Activated CD8-positive, alpha-beta T cell treated with anti-CD3 and anti-CD28 coated beads for 36 hours (primary cell): ENCODE data around the gene OR3A1. TPM values are rescaled to one million over a fixed set of nuclear protein-coding genes. Genes with fewer than 3 reads are reported as not detected.
"Not testable (repeated sequence)": the region's sequence is repeated elsewhere in the genome, so short reads cannot be mapped to it uniquely, and the experiment has no call there.

Experiments used
- ATAC-seq: fragments of 200-7000 bp; cut with Tn5 transposase; one replicate; pipeline ENCODE4 v1.10.0; 2021; ENCODE audit warnings: mild to moderate bottlenecking, moderate library complexity
- CTCF ChIA-PET: fragments of 350-600 bp; sonication (Branson Sonifier 250); formaldehyde crosslinking; loops from one replicate; lab custom pipeline; 2021; ENCODE audit warnings: antibody characterized with exemption; lab: Charles Lee
- POLR2A ChIA-PET: fragments of 350-600 bp; sonication (Branson Sonifier 250); formaldehyde crosslinking; loops from one replicate; lab custom pipeline; 2021; ENCODE audit warnings: antibody characterized with exemption; lab: Charles Lee
- DNase-seq: peaks from one replicate; pipeline ENCODE4 v3.0.0-alpha.2; 2020
- H3K27ac Mint-ChIP-seq: one replicate; pipeline ENCODE4 v1.8.0; 2021; ENCODE audit warnings: mild to moderate bottlenecking, mixed read lengths
- H3K27me3 Mint-ChIP-seq: one replicate; pipeline ENCODE4 v1.8.0; 2021; ENCODE audit warnings: mixed read lengths
- H3K36me3 Mint-ChIP-seq: one replicate; pipeline ENCODE4 v1.8.0; 2021; ENCODE audit warnings: low read depth, mixed read lengths
- H3K4me1 Mint-ChIP-seq: one replicate; pipeline ENCODE4 v1.8.0; 2021; ENCODE audit warnings: low read depth, mixed read lengths
- H3K4me3 Mint-ChIP-seq: one replicate; pipeline ENCODE4 v1.8.0; 2021; ENCODE audit warnings: mild to moderate bottlenecking, moderate library complexity, mixed read lengths
- H3K9me3 Mint-ChIP-seq: one replicate; pipeline ENCODE4 v1.8.0; 2021; ENCODE audit warnings: mixed read lengths
- CTCF ChIP-seq: fragments of 200-600 bp; IDR thresholded peaks from one replicate; pipeline ENCODE4 v1.8.0; 2022; ENCODE audit warnings: antibody characterized with exemption, mild to moderate bottlenecking
- intact Hi-C: fragments of 100-400 bp; cut with micrococcal nuclease; formaldehyde crosslinking; loops from one replicate; pipeline ENCODE4 v1.10.0; 2022
- total RNA-seq, 2 experiments: library from RNA; stranded (reverse); gene quantifications; one replicate each; pipeline ENCODE4 v1.2.3, GENCODE V29; 2021

Gene OR3A1
- total RNA-seq, 2 experiments from 2014 or later, result 0.29 TPM; not detected in 1

DNA sequence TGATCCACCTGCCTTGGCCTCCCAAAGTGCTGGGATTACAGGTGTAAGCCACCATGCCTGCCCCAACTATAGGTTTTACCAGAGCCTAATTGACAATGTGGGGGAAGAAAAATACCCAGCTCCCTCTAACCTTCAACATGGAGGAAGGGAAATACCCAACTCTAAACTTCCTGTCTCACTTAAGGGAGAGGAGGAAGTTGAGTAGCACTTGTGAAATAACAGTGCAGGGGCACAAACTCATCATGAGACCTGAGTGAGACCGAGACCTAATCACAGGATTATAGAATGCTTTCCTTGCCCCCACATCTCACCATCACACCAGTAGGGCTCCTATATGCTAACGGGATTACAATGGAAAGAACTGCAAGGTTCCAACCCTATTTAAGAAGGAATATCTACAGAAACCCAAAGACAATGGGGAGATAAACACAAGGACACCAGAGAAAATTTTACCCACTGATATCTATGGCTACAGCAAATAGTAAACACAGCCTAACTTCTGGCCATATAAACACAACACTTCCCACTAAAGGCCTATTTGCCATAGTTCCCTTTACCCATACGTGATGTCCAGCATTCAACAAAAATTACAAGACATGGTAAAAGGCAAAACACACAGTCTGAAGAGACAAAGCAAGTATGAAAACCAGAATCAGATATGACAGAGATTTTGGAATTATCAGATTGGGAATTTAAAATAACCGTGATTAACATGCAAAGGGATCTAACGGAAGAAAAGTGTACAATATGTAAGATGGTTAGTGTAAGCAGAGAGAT lies 26.9 kb downstream of the OR3A1 start:
- ChIA-PET POLR2A (no interaction called here), CTCF (no interaction called here)
- H3K36me3 Mint-ChIP-seq, result peaks cover 3% of the 10 kb centered on the region
- no peak overlapping the region for H3K4me3 Mint-ChIP-seq
- peaks cover 11% of the 10 kb centered on the region for H3K9me3 Mint-ChIP-seq
- H3K27me3 Mint-ChIP-seq, result peaks cover 3% of the 10 kb centered on the region
- intact Hi-C loops, result no loop called here
- no peak for DNase-seq
- no peak for ATAC-seq
- H3K4me1 Mint-ChIP-seq, result no peaks in the 10 kb centered on the region
- no peak overlapping the region for H3K27ac Mint-ChIP-seq
- no peak for TF ChIP-seq CTCF

DNA sequence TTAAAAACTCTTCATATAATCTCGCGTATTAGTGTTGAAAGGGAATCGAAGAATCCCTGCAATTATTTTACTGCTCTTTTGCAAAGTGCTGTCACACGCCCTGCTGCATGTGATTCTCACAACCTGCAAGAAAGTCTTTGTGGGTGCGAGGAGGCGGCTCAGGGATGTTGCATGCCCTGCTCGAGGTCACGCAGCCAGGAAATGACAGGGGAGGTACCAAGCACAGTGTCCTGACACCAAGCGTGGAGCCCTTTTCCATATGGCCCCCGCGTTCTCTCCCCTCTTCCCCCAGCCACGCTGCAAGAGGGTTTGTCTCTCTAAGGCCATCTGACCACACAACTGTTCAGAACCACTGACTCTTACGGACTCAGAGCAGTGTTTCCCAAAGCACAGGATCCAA lies 37.6 kb downstream of the OR3A1 start:
- no peak for DNase-seq
- ChIA-PET CTCF (no interaction called here), POLR2A (no interaction called here)
- Mint-ChIP-seq H3K36me3 (no peaks in the 10 kb centered on the region), H3K9me3 (no peaks in the 10 kb centered on the region), H3K4me3 (no peak overlapping the region), H3K27me3 (peaks cover 7% of the 10 kb centered on the region), H3K27ac (no peak overlapping the region), H3K4me1 (no peaks in the 10 kb centered on the region)
- no peak for ATAC-seq
- no peak for TF ChIP-seq CTCF
- intact Hi-C loops, result no loop called here

DNA sequence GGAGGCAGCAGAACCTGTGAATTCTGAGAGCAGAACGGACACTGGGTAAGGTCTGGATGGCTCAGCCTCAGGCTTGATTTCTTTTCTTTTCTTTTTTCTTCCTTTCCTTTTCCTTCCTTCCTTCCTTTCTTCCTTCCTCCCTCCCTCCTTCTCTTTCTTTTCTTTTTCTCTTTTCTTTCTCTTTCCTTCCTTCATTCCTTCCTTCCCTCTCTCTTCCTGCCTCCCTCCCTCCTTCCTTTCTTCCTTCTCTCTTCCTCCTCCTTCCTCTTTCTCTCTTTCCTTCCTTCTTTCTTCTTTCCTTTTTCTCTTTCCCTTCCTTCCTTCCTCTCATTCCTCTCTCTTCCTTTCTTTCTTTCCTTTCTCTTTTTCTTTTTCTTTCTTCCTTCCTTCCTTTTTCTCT lies 38.0 kb downstream of the OR3A1 start:
- H3K27me3 Mint-ChIP-seq, result peaks cover 7% of the 10 kb centered on the region
- H3K9me3 Mint-ChIP-seq, result no peaks in the 10 kb centered on the region
- ChIA-PET CTCF (no interaction called here), POLR2A (no interaction called here)
- no peaks in the 10 kb centered on the region for H3K36me3 Mint-ChIP-seq
- no peak for TF ChIP-seq CTCF
- no peaks in the 10 kb centered on the region for H3K4me1 Mint-ChIP-seq
- intact Hi-C loops, result no loop called here
- ATAC-seq (no peak), DNase-seq (no peak)
- no peak overlapping the region for H3K4me3 Mint-ChIP-seq
- H3K27ac Mint-ChIP-seq, result no peak overlapping the region

DNA sequence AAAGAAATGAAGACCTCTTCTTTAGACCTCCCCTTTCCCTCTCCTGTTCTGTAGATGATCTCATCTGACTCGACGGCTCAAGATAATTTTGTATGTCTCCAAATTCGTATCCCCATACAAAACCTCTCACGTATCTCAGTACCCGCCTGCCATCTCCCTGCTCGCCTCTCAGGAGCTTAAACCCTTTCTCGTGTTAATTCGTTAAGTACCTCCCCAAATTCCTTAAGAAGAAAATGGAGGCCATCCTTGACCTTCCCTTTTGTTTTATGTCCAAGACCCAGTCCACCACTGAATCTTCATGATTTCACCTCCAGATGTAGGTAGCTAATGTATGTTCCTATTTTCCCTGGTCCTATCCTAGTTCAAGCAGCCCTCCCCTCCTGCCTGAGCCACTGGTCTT lies 41.6 kb downstream of the OR3A1 start:
- Mint-ChIP-seq H3K36me3 (no peaks in the 10 kb centered on the region), H3K4me1 (no peaks in the 10 kb centered on the region), H3K4me3 (no peak overlapping the region), H3K27ac (no peak overlapping the region), H3K27me3 (peaks cover 1% of the 10 kb centered on the region), H3K9me3 (no peaks in the 10 kb centered on the region)
- ChIA-PET POLR2A (no interaction called here), CTCF (no interaction called here)
- ATAC-seq (no peak), DNase-seq (no peak)
- intact Hi-C loops, result no loop called here
- no peak for TF ChIP-seq CTCF

DNA sequence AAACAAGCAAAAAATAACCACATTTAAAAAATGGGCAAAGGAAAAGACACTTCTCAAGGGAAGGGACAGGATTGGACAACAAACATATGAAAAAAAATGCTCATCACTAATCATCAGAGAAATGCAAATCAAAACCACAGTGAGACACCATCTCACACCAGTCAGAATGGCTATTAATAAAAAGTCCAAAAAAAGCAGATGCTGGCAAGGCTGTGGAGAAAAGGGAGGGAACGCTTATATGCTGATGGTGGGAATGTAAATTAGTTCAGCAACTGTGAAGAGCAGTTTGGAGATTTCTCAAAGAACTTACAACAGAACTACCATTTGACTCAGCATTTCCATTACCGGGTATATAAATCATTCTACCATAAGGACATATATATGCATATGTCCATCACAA lies 49.1 kb downstream of the OR3A1 start:
- ATAC-seq, H3K36me3 Mint-ChIP-seq, intact Hi-C loops, H3K4me1 Mint-ChIP-seq, POLR2A ChIA-PET, H3K4me3 Mint-ChIP-seq, H3K27ac Mint-ChIP-seq, DNase-seq, CTCF ChIA-PET, H3K9me3 Mint-ChIP-seq, H3K27me3 Mint-ChIP-seq: not testable (repeated sequence)

DNA sequence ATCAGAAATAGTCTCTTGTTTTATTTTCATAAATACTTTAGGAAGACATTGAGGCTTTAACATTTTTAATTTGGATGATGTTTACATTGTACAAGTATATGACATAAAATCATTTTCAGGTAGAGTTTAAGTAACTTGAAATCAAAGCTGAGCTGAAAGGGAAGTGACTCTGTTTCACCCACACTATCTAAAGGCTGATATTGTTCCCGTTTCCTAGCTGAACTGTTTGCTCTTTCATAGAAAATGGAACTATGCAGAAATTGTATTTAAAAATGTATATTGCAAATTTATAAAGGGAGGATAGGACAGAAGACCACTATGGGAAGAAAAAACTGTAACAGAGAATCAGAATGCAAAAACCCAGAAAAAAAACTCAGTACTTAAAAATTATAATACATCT lies 53.3 kb downstream of the OR3A1 start:
- DNase-seq, intact Hi-C loops, POLR2A ChIA-PET, H3K4me1 Mint-ChIP-seq, CTCF ChIA-PET, H3K4me3 Mint-ChIP-seq, H3K36me3 Mint-ChIP-seq, H3K27ac Mint-ChIP-seq, H3K27me3 Mint-ChIP-seq, ATAC-seq, H3K9me3 Mint-ChIP-seq: not testable (repeated sequence)

GRCh38 chr17:3241044-3241443 lies 57.1 kb downstream of the OR3A1 start:
- H3K4me3 Mint-ChIP-seq, DNase-seq, H3K9me3 Mint-ChIP-seq, POLR2A ChIA-PET, ATAC-seq, H3K36me3 Mint-ChIP-seq, CTCF ChIA-PET, intact Hi-C loops, H3K27ac Mint-ChIP-seq, H3K4me1 Mint-ChIP-seq, H3K27me3 Mint-ChIP-seq: not testable (repeated sequence)
